HCT116 (cell line): ENCODE results near the gene AP1G1. TPM values are rescaled to one million over a fixed set of nuclear protein-coding genes. Genes with fewer than 3 reads are reported as not detected.

Experiments
- ATAC-seq: fragments of 200-7000 bp; cut with Tn5 transposase; 2 replicates; pipeline ENCODE4 v1.9.1; 2020; ENCODE audit warnings: mild to moderate bottlenecking, moderate library complexity
- BruUV-seq: library from RNA; stranded (reverse); fragments of 400-500 nt; replicated peaks from 2 replicates; lab custom pipeline; 2021; lab: Mats Ljungman, UMichigan
- CTCF ChIA-PET: fragments of 300-600 bp; sonication (Branson Sonifier 250); formaldehyde crosslinking; loops from one replicate; lab custom pipeline; 2021; ENCODE audit warnings: antibody characterized with exemption; lab: Charles Lee
- POLR2A ChIA-PET: fragments of 300-600, 350-600 bp; sonication (Branson Sonifier 250); formaldehyde crosslinking; loops from one replicate; lab custom pipeline; 2021; ENCODE audit warnings: antibody characterized with exemption; lab: Charles Lee
- RAD21 ChIA-PET, 2 experiments: fragments of 300-600 bp; sonication (Branson Sonifier 250); formaldehyde crosslinking; loops; one replicate each; lab custom pipeline; 2023; ENCODE audit warnings: low total read pairs in 2 of 2; ENCODE audit not compliant: uncharacterized antibody in 2 of 2, unreplicated experiment in 2 of 2, low non-redundant PET in 1 of 2; lab: Charles Lee
- DNase-seq: peaks from one replicate; pipeline ENCODE4 v3.0.0-alpha.2; 2010; ENCODE audit warnings: low read depth, low spot score
- H2AFZ ChIP-seq: fragments of 200-600 bp; shearing (Covaris generic), sonication (generic); 2 replicates; pipeline ENCODE4 v1.6.1; 2017; ENCODE audit warnings: low read depth, mixed run types, mixed read lengths, antibody characterized with exemption, low read length; ENCODE audit not compliant: poor library complexity, severe bottlenecking
- H3K27ac ChIP-seq: 2 replicates; pipeline ENCODE4 v1.5.1; 2012; ENCODE audit warnings: low read depth, low read length
- H3K27me3 ChIP-seq: fragments of 200-600 bp; sonication (generic); 2 replicates; pipeline ENCODE4 v1.6.1; 2016; ENCODE audit warnings: mixed run types, low read length, mixed read lengths; ENCODE audit not compliant: insufficient read depth
- H3K36me3 ChIP-seq, 2 experiments: fragments of 200-500 bp in 1 of 2; fragments of 200-600 bp in 1 of 2; sonication (Bioruptor generic) in 1 of 2; sonication (generic) in 1 of 2; 2 replicates each; pipeline versions ENCODE4 v1.5.1 to v1.6.1; 2014 to 2016; ENCODE audit warnings: low read length in 2 of 2, inconsistent platforms in 1 of 2, mixed read lengths in 1 of 2, mixed run types in 1 of 2; ENCODE audit not compliant: insufficient read depth in 2 of 2, control insufficient read depth in 1 of 2
- H3K4me1 ChIP-seq, 2 experiments: fragments of 200-600 bp in 1 of 2; sonication (generic) in 1 of 2; 2 replicates each; pipeline versions ENCODE4 v1.5.1 to v1.6.1; 2012 to 2017; ENCODE audit warnings: low read length in 2 of 2, inconsistent platforms in 1 of 2, mild to moderate bottlenecking in 1 of 2, mixed read lengths in 1 of 2, mixed run types in 1 of 2, moderate library complexity in 1 of 2; ENCODE audit not compliant: insufficient read depth in 2 of 2, control insufficient read depth in 1 of 2
- H3K4me2 ChIP-seq: fragments of 200-600 bp; sonication (generic); 2 replicates; pipeline ENCODE4 v1.6.1; 2017; ENCODE audit warnings: mixed run types, low read length, mixed read lengths
- H3K4me3 ChIP-seq, 2 experiments: fragments of 200-600 bp in 1 of 2; sonication (generic) in 1 of 2; replicated peaks in 1 of 2; 2 replicates each; pipeline ENCODE4 v1.5.1; 2011 to 2016; ENCODE audit warnings: low read length in 2 of 2, control low read depth in 1 of 2, low read depth in 1 of 2, mild to moderate bottlenecking in 1 of 2, mixed read lengths in 1 of 2, mixed run types in 1 of 2
- H3K79me2 ChIP-seq: fragments of 200-600 bp; sonication (generic); 2 replicates; pipeline ENCODE4 v1.6.1; 2017; ENCODE audit warnings: mild to moderate bottlenecking, mixed run types, low read length, moderate library complexity, mixed read lengths; ENCODE audit not compliant: insufficient read depth
- H3K9ac ChIP-seq: fragments of 200-600 bp; sonication (generic); 2 replicates; pipeline ENCODE4 v1.6.1; 2016; ENCODE audit warnings: low read length, mixed read lengths
- H3K9me2 ChIP-seq: fragments of 200-600 bp; sonication (generic), shearing (Covaris generic); 2 replicates; pipeline ENCODE4 v1.6.1; 2017; ENCODE audit warnings: mixed run types, mild to moderate bottlenecking, moderate library complexity; ENCODE audit not compliant: insufficient read depth
- H3K9me3 ChIP-seq, 2 experiments: fragments of 200-500 bp in 1 of 2; fragments of 200-600 bp in 1 of 2; sonication (Bioruptor generic) in 1 of 2; sonication (generic) in 1 of 2; 2 replicates each; pipeline ENCODE4 v1.6.1; 2014 to 2017; ENCODE audit warnings: low read length in 2 of 2, mixed read lengths in 2 of 2, inconsistent platforms in 1 of 2, low read depth in 1 of 2, mild to moderate bottlenecking in 1 of 2, mixed run types in 1 of 2, moderate library complexity in 1 of 2; ENCODE audit not compliant: control insufficient read depth in 1 of 2, insufficient read depth in 1 of 2
- H4K20me1 ChIP-seq: fragments of 200-600 bp; sonication (generic), shearing (Covaris generic); 2 replicates; pipeline ENCODE4 v1.6.1; 2017; ENCODE audit warnings: mixed run types, mild to moderate bottlenecking, moderate library complexity; ENCODE audit not compliant: insufficient read depth
- CBX3 ChIP-seq: IDR thresholded peaks from 2 replicates; pipeline ENCODE4 v1.6.1; 2012; ENCODE audit warnings: low read depth
- CTCF ChIP-seq, 3 experiments: fragments of 200-600 bp in 1 of 3; sonication (generic) in 1 of 3; IDR thresholded peaks in 2 of 3; conservative IDR thresholded peaks in 1 of 3; 2 replicates each; pipeline ENCODE4 v1.5.1; 2012 to 2017; ENCODE audit warnings: low read depth in 2 of 3, low read length in 2 of 3, antibody characterized with exemption in 1 of 3, borderline replicate concordance in 1 of 3, control low read depth in 1 of 3, mild to moderate bottlenecking in 1 of 3, mixed read lengths in 1 of 3, mixed run types in 1 of 3, moderate library complexity in 1 of 3; ENCODE audit not compliant: insufficient read depth in 1 of 3
- ELF1 ChIP-seq: IDR thresholded peaks from 2 replicates; pipeline ENCODE4 v1.6.1; 2012; ENCODE audit warnings: low read depth, borderline replicate concordance
- EZH2phosphoT487 ChIP-seq: fragments of 200-600 bp; IDR thresholded peaks from 2 replicates; pipeline ENCODE4 v1.6.1; 2018; ENCODE audit warnings: antibody characterized with exemption, borderline replicate concordance
- POLR2A ChIP-seq: IDR thresholded peaks from 2 replicates; pipeline ENCODE4 v1.7.0; 2011; ENCODE audit warnings: borderline replicate concordance; ENCODE audit not compliant: insufficient read depth, insufficient read length; ENCODE audit errors: extremely low read depth
- RAD21 ChIP-seq: IDR thresholded peaks from 2 replicates; pipeline ENCODE4 v1.6.1; 2012; ENCODE audit warnings: low read depth, mild to moderate bottlenecking
- SRF ChIP-seq: IDR thresholded peaks from 2 replicates; pipeline ENCODE4 v1.6.1; 2012; ENCODE audit warnings: low read depth
- TCF7L2 ChIP-seq: IDR thresholded peaks from 2 replicates; pipeline ENCODE4 v1.7.0; 2011; ENCODE audit warnings: borderline replicate concordance, inconsistent platforms; ENCODE audit not compliant: insufficient read depth, insufficient read length; ENCODE audit errors: extremely low read depth
- ZFX ChIP-seq: fragments of 450-650 bp; IDR thresholded peaks from 2 replicates; pipeline ENCODE4 v1.6.1; 2017
- ZNF274 ChIP-seq: fragments of 200-500 bp; sonication (Bioruptor generic); IDR thresholded peaks from 2 replicates; pipeline ENCODE4 v1.6.1; 2014; ENCODE audit warnings: mild to moderate bottlenecking, low read depth, low read length, inconsistent platforms
- intact Hi-C: fragments of 100-400 bp; cut with micrococcal nuclease; formaldehyde crosslinking; loops from 2 replicates; pipeline ENCODE4 v1.10.0; 2022
- total RNA-seq: library from RNA; stranded (reverse); gene quantifications from one replicate; pipeline ENCODE4 v1.2.1, GENCODE V29; 2021; ENCODE audit not compliant: unreplicated experiment
- TF ChIP-seq, protein P1 (sequence below): IDR thresholded peaks from 2 replicates; pipeline ENCODE4 v1.6.1; 2012

The AP1G1 gene
- total RNA-seq, 1 experiment from 2014 or later, result 70.2 TPM

GRCh38 chr16:71726476-71727315, 81.9 kb downstream of the AP1G1 start:
- ATAC-seq, result no peak
- POLR2A ChIA-PET, result no interaction called here
- H3K9ac ChIP-seq, result no peak overlapping the region
- TF ChIP-seq ELF1 (no peak), TCF7L2 (no peak), ZNF274 (no peak), EZH2phosphoT487 (no peak), POLR2A (no peak), SRF (no peak)
- TF ChIP-seq, protein P1, sequence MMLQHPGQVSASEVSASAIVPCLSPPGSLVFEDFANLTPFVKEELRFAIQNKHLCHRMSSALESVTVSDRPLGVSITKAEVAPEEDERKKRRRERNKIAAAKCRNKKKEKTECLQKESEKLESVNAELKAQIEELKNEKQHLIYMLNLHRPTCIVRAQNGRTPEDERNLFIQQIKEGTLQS, result no peak
- TF ChIP-seq, all 23 proteins: peak for 0
- ChIA-PET CTCF (no interaction called here), RAD21 (no interaction called here)
- Histone ChIP-seq H3K27ac (no peak overlapping the region), H3K79me2 (peaks cover 12% of the 10 kb centered on the region; the same call in 1 of the 2 replicates), H3K9me3 (no peaks in the 10 kb centered on the region), H3K27me3 (no peaks in the 10 kb centered on the region), H3K9me2 (no peaks in the 10 kb centered on the region), H3K4me2 (no peak overlapping the region), H4K20me1 (no peaks in the 10 kb centered on the region), H3K36me3 (peaks cover 7 to 10% of the 10 kb centered on the region in 2 experiments; a peak in 3 of 4 replicates), H3K4me1 (peaks cover 10 to 18% of the 10 kb centered on the region in 2 experiments; a peak in 3 of 4 replicates), H3K4me3 (no peak overlapping the region), H2AFZ (no peak overlapping the region)
- BruUV-seq, result no TSS peak
- intact Hi-C loops, result no loop called here
- DNase-seq, result no peak

GRCh38 chr16:71724320-71724751, 84.3 kb downstream of the AP1G1 start, which contains the start of gene PHLPP2:
Gene PHLPP2, minus strand, starts transcription at chr16:71724701. Its CDS starts 9,906 bp downstream, at chr16:71714795.
- H3K79me2 ChIP-seq, result peaks cover 14% of the 10 kb centered on the region
- peak within 1 kb of the TSS; percentile 86 for H3K27ac ChIP-seq
- H3K4me2 ChIP-seq, result peak within 1 kb of the TSS; percentile 82
- no peaks in the 10 kb centered on the region for H3K9me2 ChIP-seq
- H3K9ac ChIP-seq, result peak within 1 kb of the TSS; percentile 63
- no peaks in the 10 kb centered on the region for H4K20me1 ChIP-seq
- peaks cover 10 to 19% of the 10 kb centered on the region in 2 experiments; a peak in 3 of 4 replicates for H3K4me1 ChIP-seq
- BruUV-seq, result TSS peak; percentile 73
- TF ChIP-seq RAD21, result no peak
- TF ChIP-seq ZFX, result no peak
- TF ChIP-seq CBX3, result no peak
- TF ChIP-seq CTCF (IDR thresholded peaks at IDR 0.05 in 2 of 3, conservative IDR thresholded peaks at IDR 0.05 in 1 of 3; ENCODE audit: borderline replicate concordance in 1 of 3, insufficient read depth in 1 of 3, low read depth in 2 of 3, low read length in 2 of 3), result no peak
- intact Hi-C loops, result no loop called here
- peak within 1 kb of the TSS; percentile 61 to 66 for H3K4me3 ChIP-seq
- H3K27me3 ChIP-seq, result no peaks in the 10 kb centered on the region
- peak within 1 kb of the TSS; percentile 30 for H2AFZ ChIP-seq
- CTCF ChIA-PET, result no interaction called here
- DNase-seq (no peak), ATAC-seq (no peak)
- H3K9me3 ChIP-seq, result no peaks in the 10 kb centered on the region
- no peaks in the 10 kb centered on the region for H3K36me3 ChIP-seq
- RAD21 ChIA-PET, result no interaction called here
- POLR2A ChIA-PET, result no interaction called here
